Measurements from ENCODE around the gene CDKN2B. TPM values are rescaled to one million over a fixed set of nuclear protein-coding genes. Genes with fewer than 3 reads are reported as not detected.

The CDKN2B gene
- total RNA-seq, 4 donors from 2014 or later: 9.9 to 14.6 (median 12.2) TPM

GRCh38 chr9:21989440-21990189 lies 19.5 kb downstream of the CDKN2B start:
- Histone ChIP-seq H3K9me3 (no peaks in the 10 kb centered on the region), H3K36me3 (no peaks in the 10 kb centered on the region), H3K27ac (replicated peaks in 1 of 4) (no peak overlapping the region), H3K4me3 (no peak overlapping the region), H3K4me1 (peaks cover 6 to 17% (median 12%) of the 10 kb centered on the region in 4 donors), H3K27me3 (peaks cover 0 to 89% (median 21%) of the 10 kb centered on the region in 4 donors)
- intact Hi-C loops (cut with DNase I): no loop called here
- 28% methylated on average over 35 of the region's 35 CpGs for WGBS
- TF ChIP-seq CTCF (IDR thresholded peaks at IDR 0.05) (no peak), POLR2AphosphoS5 (IDR thresholded peaks at IDR 0.05) (no peak), EP300 (IDR thresholded peaks at IDR 0.05) (no peak), POLR2A (IDR thresholded peaks at IDR 0.05; ENCODE audit: low read depth) (no peak)
- no peak for DNase-seq (ENCODE audit: extremely low spot score)

GRCh38 chr9:21988056-21988990 lies 20.8 kb downstream of the CDKN2B start:
- DNase-seq (ENCODE audit: extremely low spot score): no peak
- Histone ChIP-seq H3K9me3 (no peaks in the 10 kb centered on the region), H3K4me1 (peaks cover 0 to 7% (median under 1%) of the 10 kb centered on the region in 4 donors), H3K4me3 (no peak overlapping the region), H3K36me3 (no peaks in the 10 kb centered on the region), H3K27me3 (peaks cover 0 to 92% (median 22%) of the 10 kb centered on the region in 4 donors), H3K27ac (replicated peaks in 1 of 4) (no peak overlapping the region)
- intact Hi-C loops (cut with DNase I): no loop called here
- TF ChIP-seq POLR2AphosphoS5 (IDR thresholded peaks at IDR 0.05) (no peak), POLR2A (IDR thresholded peaks at IDR 0.05; ENCODE audit: low read depth) (no peak)
- 49% methylated on average over 9 of the region's 9 CpGs for WGBS

- Histone ChIP-seq H3K27ac (replicated peaks in 1 of 4) (no peak overlapping the region), H3K4me1 (peaks cover 0 to 7% (median 0%) of the 10 kb centered on the region in 4 donors), H3K9me3 (no peaks in the 10 kb centered on the region), H3K27me3 (peaks cover 0 to 91% (median 27%) of the 10 kb centered on the region in 4 donors), H3K4me3 (no peak overlapping the region), H3K36me3 (no peaks in the 10 kb centered on the region)
- 83% methylated on average over 5 of the region's 5 CpGs for WGBS
- no peak for TF ChIP-seq POLR2AphosphoS5 (IDR thresholded peaks at IDR 0.05)
- no peak for TF ChIP-seq CTCF (IDR thresholded peaks at IDR 0.05)
- TF ChIP-seq EP300 (IDR thresholded peaks at IDR 0.05): no peak
- TF ChIP-seq POLR2A (IDR thresholded peaks at IDR 0.05; ENCODE audit: low read depth): no peak
- DNase-seq (ENCODE audit: extremely low spot score): no peak
- intact Hi-C loops (cut with DNase I): no loop called here
Observed at GRCh38 chr9:21985964-21986667, 23.0 kb downstream of the CDKN2B start.

GRCh38 chr9:21984101-21984500 lies 25.0 kb downstream of the CDKN2B start:
- H3K27me3 ChIP-seq: peaks cover 0 to 86% (median 21%) of the 10 kb centered on the region in 4 donors
- H3K27ac ChIP-seq (replicated peaks in 1 of 4): no peak overlapping the region
- no peaks in the 10 kb centered on the region for H3K36me3 ChIP-seq
- H3K4me3 ChIP-seq: no peak overlapping the region
- intact Hi-C loops (cut with DNase I): no loop called here
- no peaks in the 10 kb centered on the region for H3K4me1 ChIP-seq
- DNase-seq (ENCODE audit: extremely low spot score): no peak
- H3K9me3 ChIP-seq: no peaks in the 10 kb centered on the region
- TF ChIP-seq CTCF (IDR thresholded peaks at IDR 0.05) (no peak), EP300 (IDR thresholded peaks at IDR 0.05) (no peak), POLR2AphosphoS5 (IDR thresholded peaks at IDR 0.05) (no peak), POLR2A (IDR thresholded peaks at IDR 0.05; ENCODE audit: low read depth) (no peak)
